Stimulated activated CD4-positive, alpha-beta T cell treated with anti-CD3 and anti-CD28 coated beads, Interleukin-12 subunit alpha, Interleukin-12 subunit beta, amount 100 ng/mL, for 48 hours (primary cell): ENCODE results near the gene ZNF879.

Source experiments
- DNase-seq, 3 donors: peaks; one replicate each; pipeline ENCODE4 v3.0.0-alpha.2; 2020; ENCODE audit warnings: low read depth in 2 of 3, low spot score in 1 of 3

Gene ZNF879

DNA sequence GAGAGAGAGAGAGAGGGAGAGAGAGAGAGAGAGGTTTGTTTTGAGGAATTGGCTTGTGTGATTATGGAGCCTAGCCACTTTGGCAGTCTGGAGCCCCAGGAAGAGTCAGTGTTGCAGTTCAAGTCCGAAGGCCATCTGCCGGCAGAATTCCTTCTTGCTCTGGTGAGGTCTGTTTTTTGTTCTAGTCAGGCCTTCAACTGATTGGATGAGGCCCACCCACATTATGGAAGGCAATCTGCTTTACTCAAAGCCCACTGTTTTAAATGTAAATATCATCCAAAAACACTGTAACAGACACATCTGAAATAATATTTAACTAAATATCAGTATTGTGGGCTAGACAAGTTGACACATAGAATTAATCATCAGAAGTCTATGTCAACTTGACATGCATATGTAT, 17.0 kb upstream of the ZNF879 start:
- no peak for DNase-seq

DNA sequence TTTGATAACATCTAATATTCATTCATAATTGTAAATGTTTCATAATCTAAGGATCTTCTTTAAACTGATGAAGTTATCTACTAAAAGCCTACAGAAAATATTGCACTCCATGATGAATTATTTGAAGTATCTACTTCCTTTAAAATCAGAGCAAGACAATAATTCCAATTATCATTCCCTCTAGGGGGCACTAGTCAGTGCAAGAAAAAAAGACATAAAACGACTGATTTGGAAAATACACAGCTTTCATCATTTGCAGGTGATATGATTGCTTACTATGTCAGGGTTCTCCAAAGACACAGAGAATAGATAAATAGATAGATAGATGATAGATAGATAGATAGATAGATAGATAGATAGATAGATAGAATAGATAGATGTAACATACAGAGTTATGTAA, 14.9 kb upstream of the ZNF879 start:
- DNase-seq: no peak

DNA sequence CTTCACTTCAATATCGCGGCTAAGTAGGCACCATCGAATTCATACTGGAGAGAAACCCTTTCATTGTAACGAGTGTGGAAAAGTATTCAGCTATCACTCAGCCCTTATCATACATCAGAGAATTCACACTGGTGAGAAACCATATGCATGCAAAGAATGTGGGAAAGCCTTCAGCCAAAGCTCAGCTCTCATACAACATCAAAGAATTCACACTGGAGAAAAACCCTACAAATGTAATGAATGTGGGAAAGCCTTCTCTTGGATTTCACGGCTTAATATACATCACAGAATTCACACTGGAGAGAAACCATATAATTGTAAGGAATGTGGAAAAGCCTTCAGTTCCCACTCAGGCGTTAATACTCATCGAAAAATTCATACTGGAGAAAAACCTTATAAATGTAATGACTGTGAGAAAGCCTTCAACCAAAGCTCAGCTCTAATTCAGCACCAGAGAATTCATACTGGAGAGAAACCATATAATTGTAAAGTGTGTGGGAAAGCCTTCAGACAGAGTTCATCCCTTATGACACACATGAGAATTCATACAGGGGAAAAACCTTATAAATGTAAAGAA, 9.5 kb downstream of the ZNF879 start:
- no peak for DNase-seq

DNA sequence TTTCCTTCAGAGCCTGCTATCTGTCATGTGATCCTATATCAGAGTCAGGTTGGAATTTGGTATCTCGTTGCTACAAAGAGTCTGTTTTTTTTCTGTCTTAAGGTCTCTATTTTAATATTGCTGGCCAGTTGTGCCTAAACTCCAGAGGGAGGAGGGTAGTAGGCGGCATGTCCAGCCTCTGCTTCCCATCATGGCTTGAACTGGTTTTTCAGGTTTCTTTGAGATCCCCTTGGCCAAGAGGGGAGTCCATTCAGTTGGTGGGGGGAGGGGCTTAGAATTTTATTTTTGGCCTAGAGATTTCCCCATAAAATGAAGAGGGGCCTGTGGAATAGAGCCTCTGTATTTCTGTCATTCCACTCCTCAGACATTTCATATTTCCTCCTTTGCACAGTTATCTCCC, 21.2 kb downstream of the ZNF879 start:
- no peak for DNase-seq

DNA sequence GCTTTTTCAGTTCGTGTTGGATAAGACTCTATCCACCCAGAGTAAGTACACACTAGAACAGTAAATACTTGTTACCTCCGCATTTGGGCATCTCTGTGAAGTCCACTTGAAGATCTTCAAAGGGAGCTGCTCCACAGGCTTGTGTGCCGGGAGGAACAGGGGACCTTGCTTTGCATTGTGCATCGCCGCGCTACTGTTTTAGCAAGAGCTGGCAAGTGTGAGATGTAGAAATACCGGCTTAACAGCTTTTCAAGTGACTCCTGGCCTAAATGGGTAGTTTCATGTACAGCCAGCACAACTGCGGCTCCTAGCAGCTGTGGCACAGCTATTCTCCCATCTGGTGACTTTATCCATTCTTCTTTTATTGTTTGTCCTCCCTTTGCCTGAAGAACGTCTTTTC, 28.2 kb downstream of the ZNF879 start:
- no peak for DNase-seq

DNA sequence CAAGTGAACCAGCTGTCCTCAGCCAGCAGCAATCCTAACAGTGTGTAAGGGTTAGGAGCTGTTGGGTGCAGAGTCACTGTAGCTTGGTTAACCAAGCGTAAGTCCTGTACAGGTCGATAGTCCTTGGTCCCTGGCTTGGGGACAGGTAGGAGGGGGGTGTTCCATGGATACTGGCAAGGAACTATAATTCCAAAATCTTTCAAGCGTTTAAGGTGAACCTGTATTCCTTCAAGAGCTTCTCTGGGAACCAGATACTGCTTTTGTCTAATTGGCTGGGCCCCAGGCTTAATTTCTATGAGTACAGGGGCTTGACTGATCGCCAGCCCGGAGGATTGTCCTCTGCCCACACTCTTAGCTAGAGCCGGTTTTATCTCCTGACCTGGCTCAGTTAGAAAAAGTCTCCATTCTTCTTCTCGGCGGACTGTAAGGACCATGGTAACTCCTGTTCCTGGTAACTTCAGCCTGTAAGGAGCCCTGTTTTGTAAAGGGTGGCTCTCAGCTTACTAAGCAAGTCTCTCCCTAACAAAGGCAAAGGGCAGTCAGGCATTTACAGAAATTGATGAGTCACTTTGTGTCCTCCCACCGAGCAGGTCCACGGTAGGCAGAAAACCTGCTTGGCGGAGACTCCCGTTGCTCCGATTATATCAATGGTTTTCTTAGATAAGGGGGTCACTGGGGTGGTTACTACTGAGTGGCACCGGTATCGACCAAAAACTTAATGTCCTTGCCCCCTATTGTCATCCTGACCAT, 30.6 kb downstream of the ZNF879 start:
- DNase-seq: no peak

DNA sequence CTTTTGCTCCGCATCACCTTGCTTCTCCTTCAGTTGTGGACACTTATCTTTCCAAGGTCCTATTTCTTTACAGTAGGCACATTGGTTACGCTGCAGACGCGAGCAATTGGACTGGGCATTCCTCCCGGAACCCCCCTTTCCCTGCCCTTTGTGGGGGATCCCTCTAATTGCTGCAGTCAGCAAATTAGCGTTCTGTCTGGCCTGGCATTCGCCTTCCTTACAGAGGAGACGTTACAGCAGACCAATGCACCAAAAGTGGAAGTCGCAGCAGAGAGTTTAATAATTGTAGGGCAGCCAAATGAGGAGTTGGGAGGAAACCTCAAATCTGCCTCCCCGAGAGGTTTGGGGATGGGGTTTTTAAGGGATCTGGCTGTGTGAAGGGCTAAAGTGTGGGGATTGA, 31.3 kb downstream of the ZNF879 start:
- DNase-seq: no peak

DNA sequence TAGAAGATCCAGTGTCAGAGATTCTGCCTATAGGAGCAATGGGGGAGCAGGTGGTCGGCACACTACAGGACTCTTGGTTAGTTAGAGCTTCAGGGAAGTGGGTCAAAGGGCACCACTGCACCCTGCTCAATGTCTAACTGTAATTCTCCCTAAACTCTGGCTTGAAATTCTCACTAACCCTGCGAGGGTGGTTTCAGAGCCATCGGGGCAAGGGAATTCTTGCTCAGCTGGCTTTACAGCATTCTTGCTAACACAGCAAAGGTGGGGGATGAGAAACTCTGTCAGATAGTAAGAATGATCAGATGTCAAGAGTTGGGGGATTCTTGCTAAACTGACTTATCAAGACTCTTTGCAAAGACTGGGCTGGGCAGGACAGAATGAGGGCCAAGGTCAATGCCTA, 31.8 kb downstream of the ZNF879 start:
- DNase-seq: no peak

DNA sequence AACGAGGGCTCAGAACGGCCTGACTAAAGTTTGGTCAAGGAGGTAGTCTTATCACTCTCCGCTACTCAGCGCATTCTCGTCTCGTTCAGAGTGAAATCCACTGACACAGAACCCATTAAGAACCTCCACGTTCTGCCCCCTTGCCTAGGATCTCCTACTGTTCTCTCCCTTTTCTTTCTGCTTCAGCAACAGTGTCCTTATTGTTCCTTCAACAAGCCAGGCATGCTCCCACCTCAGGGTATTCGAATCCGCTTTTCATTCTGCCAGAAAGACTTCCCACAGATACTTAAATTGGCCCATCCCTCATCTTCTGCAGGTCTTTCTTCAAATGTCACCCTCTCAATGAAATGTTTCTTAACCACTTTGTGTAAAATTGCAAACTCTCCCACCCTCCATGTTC, 32.2 kb downstream of the ZNF879 start:
- no peak for DNase-seq

DNA sequence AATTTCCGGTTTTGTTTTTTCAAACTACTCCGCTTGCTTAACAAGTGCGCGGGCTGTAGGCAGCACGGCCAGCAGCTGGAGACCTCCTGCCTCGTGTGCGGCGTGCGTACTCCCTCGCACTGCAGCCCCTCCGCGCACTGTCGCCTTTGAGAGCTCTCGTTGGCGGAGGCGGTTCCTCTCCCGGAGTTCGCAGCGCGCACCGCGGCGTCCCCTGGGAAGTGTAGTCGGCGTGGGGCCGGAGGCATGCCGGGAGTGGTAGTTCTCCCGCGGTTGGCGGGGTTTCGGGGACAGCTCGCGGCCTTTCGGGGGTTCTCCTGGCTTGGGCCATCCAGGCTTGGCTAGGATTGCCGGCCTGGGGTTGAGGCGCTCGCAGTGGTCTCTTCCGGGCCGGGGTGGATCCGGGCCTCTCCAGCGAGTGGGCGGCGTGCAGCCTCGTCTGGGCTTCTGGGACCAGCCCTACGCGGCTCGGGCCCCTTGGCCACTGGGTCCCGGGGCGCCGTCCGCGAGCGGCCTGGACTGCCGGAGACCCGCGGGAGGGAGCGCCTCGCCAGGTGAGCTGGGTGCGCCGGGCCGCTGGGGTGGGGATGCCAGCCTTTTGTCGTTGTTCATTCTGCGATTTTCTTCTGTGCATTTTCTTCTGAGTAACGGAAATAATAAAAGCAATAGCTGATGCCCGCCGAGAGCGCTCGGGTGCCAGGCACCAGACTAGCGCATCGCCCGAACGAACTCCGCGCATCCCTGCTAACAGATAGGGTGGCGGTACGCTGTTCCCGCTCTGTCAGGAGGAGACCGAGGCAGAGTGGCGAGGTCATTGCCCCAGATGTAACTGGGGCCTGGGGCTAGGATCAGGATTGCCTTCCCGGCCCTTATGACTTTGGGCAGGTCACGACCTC, 36.8 kb downstream of the ZNF879 start, which contains the start of gene ZNF354C:
Gene ZNF354C, plus strand, starts transcription at position 258 of the 893 bp plus-strand sequence. CDS start 1,696 bp downstream, outside the sequence.
- DNase-seq: peak; percentile 74 to 79 (median 76)

DNA sequence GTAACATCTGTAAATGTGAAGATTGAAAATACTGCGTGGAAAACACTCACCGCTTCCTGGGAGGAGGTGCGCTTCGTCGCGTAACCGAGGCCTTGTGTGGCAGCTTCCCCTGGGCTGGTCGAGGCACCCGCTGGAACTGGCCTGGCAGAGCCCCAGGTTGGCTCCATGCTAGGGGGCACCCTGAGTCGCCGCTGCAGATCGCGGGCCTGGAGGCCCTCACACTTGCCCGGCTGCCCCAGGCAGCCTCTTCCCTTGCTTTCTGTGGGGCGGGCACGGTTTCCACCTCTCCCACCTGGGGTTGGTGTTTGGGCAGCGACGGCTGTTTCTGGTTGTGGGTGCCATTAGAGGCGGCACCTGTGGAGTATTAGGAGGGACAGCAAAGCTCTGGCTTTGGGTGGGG, 37.4 kb downstream of the ZNF879 start:
- DNase-seq: no peak

DNA sequence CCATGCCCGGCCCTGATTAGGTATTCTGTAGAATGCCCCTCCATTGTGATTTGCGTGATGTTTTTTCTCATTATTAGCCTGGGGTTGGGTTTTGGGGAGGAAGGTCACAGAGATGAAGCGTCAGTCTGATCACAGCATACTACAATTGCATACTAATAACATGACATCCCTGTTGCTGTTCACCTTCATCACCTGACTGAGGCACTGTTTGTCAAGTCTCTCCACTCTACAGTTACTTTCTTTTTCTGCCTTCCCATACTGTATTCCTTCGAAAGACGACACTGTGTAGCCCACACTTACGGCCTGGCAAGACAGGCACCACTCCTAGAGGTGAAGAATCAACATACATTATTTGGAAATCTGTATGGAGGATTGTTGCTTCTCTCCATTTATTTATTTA, 42.1 kb downstream of the ZNF879 start:
- no peak for DNase-seq

DNA sequence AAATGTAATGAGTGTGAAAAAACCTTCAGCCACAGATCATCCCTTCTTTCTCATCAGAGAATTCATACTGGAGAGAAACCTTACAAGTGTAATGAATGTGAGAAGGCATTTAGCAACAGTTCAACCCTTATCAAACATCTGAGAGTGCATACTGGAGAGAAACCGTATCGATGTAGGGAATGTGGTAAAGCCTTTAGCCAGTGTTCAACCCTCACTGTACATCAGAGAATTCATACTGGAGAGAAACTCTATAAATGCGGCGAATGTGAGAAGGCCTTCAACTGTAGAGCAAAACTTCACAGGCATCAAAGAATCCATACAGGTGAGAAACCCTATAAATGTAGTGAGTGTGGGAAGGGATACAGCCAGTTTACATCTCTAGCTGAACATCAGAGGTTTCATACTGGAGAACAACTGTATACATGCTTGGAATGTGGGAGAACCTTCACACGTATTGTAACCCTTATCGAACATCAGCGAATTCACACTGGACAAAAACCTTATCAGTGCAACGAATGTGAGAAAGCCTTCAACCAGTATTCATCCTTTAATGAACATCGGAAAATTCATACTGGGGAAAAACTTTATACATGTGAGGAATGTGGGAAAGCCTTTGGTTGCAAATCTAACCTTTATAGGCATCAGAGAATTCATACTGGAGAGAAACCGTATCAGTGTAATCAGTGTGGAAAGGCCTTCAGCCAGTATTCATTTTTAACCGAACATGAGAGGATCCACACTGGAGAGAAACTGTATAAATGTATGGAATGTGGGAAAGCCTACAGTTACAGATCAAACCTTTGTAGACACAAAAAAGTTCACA, 55.8 kb downstream of the ZNF879 start:
- no peak for DNase-seq

DNA sequence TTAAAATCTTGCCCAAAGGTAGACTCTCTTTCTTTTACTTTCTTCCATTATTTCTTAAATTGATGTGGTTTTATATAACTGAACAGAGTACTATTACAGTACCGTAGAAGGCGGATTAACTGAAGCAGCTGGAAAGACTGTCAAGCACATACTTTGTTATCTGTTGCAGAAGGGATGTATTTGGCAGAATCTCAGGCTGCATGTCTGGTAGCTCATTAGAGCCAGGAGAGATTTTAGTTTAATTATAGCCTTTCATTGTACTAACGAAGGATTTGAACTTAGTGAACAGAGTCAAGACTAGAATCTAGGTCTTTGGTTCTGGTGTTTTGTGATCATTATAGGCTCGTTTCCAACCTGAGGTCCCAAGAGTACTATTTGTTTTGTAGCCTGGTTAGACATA, 57.1 kb downstream of the ZNF879 start:
- no peak for DNase-seq
